A549 (cell line): ENCODE data around the gene RYR3.

Experiments
- CBX2 ChIP-seq: fragments of 200-600 bp; sonication (generic); IDR thresholded peaks from 2 replicates; pipeline ENCODE4 v1.6.1; 2016; ENCODE audit warnings: low read depth, mild to moderate bottlenecking, borderline replicate concordance
- CEBPB ChIP-seq, 2 experiments: fragments of >200 bp in 1 of 2; sonication (Bioruptor Twin) in 1 of 2; formaldehyde crosslinking in 1 of 2; IDR thresholded peaks; 2 replicates each; pipeline ENCODE4 v1.6.1; 2012 to 2016
- CHD2 ChIP-seq: fragments of 150-350 bp; IDR thresholded peaks from 2 replicates; pipeline ENCODE4 v1.6.1; 2014; ENCODE audit warnings: low read length; ENCODE audit not compliant: partially characterized antibody
- KDM1A ChIP-seq: fragments of 200-600 bp; sonication (generic); IDR thresholded peaks from 2 replicates; pipeline ENCODE4 v1.6.1; 2016; ENCODE audit warnings: low read depth, mild to moderate bottlenecking
- KDM5A ChIP-seq: fragments of 200-600 bp; sonication (generic); IDR thresholded peaks from 2 replicates; pipeline ENCODE4 v1.6.1; 2016; ENCODE audit warnings: antibody characterized with exemption, mild to moderate bottlenecking
- NFE2L2 ChIP-seq: fragments of 150-350 bp; conservative IDR thresholded peaks from 2 replicates; pipeline ENCODE4 v1.6.1; 2014; ENCODE audit warnings: low read length
- POLR2A ChIP-seq: IDR thresholded peaks from 2 replicates; pipeline ENCODE4 v1.6.1; 2012; ENCODE audit warnings: mild to moderate bottlenecking, low read length
- RAD21 ChIP-seq, 2 experiments: fragments of >200 bp in 1 of 2; sonication (Bioruptor Twin) in 1 of 2; formaldehyde crosslinking in 1 of 2; IDR thresholded peaks in 1 of 2; conservative IDR thresholded peaks in 1 of 2; 2 replicates in 1 of 2; 3 replicates in 1 of 2; pipeline ENCODE4 v1.6.1; 2012 to 2018; ENCODE audit warnings: inconsistent platforms in 1 of 2
- RCOR1 ChIP-seq: fragments of 150-350 bp; IDR thresholded peaks from 2 replicates; pipeline ENCODE4 v1.6.1; 2014; ENCODE audit warnings: antibody characterized with exemption, low read length, low read depth
- RNF2 ChIP-seq: fragments of 200-600 bp; sonication (generic); IDR thresholded peaks from 2 replicates; pipeline ENCODE4 v1.6.1; 2016; ENCODE audit warnings: low read depth, mild to moderate bottlenecking, antibody characterized with exemption, moderate library complexity, borderline replicate concordance
- TF ChIP-seq, protein P1 (sequence below): fragments of >200 bp; sonication (Bioruptor Twin); formaldehyde crosslinking; IDR thresholded peaks from 3 replicates; pipeline ENCODE4 v1.5.1; 2016
- TF ChIP-seq, protein P2 (sequence below): fragments of 200-600 bp; sonication (generic); IDR thresholded peaks from 2 replicates; pipeline ENCODE4 v1.6.1; 2016; ENCODE audit warnings: antibody characterized with exemption, mild to moderate bottlenecking, moderate library complexity
- TF ChIP-seq, protein P3 (sequence below): IDR thresholded peaks from 2 replicates; pipeline ENCODE4 v1.6.1; 2012

DNA sequence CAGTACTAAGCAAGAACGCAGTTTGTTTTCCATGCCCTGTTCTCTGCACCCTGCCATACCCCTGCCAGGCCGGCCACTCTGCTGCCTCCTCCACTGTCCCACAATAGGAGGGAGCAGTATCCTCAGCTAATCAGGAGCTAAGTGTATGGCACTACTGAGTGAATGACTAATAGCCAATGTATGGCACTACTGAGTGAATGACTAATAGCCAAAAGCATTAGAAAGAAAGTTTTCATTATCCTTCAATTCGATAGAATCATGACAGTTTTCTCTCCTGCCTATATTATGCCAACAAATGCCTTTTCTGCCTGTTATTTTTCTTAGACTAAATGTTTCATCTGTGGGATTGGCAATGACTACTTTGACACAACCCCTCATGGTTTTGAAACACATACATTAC is 550.0 kb downstream of the RYR3 start:
- TF ChIP-seq, protein P1, sequence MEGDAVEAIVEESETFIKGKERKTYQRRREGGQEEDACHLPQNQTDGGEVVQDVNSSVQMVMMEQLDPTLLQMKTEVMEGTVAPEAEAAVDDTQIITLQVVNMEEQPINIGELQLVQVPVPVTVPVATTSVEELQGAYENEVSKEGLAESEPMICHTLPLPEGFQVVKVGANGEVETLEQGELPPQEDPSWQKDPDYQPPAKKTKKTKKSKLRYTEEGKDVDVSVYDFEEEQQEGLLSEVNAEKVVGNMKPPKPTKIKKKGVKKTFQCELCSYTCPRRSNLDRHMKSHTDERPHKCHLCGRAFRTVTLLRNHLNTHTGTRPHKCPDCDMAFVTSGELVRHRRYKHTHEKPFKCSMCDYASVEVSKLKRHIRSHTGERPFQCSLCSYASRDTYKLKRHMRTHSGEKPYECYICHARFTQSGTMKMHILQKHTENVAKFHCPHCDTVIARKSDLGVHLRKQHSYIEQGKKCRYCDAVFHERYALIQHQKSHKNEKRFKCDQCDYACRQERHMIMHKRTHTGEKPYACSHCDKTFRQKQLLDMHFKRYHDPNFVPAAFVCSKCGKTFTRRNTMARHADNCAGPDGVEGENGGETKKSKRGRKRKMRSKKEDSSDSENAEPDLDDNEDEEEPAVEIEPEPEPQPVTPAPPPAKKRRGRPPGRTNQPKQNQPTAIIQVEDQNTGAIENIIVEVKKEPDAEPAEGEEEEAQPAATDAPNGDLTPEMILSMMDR = no peak
- TF ChIP-seq CEBPB (IDR thresholded peaks at IDR 0.05) = no peak
- TF ChIP-seq, protein P2, sequence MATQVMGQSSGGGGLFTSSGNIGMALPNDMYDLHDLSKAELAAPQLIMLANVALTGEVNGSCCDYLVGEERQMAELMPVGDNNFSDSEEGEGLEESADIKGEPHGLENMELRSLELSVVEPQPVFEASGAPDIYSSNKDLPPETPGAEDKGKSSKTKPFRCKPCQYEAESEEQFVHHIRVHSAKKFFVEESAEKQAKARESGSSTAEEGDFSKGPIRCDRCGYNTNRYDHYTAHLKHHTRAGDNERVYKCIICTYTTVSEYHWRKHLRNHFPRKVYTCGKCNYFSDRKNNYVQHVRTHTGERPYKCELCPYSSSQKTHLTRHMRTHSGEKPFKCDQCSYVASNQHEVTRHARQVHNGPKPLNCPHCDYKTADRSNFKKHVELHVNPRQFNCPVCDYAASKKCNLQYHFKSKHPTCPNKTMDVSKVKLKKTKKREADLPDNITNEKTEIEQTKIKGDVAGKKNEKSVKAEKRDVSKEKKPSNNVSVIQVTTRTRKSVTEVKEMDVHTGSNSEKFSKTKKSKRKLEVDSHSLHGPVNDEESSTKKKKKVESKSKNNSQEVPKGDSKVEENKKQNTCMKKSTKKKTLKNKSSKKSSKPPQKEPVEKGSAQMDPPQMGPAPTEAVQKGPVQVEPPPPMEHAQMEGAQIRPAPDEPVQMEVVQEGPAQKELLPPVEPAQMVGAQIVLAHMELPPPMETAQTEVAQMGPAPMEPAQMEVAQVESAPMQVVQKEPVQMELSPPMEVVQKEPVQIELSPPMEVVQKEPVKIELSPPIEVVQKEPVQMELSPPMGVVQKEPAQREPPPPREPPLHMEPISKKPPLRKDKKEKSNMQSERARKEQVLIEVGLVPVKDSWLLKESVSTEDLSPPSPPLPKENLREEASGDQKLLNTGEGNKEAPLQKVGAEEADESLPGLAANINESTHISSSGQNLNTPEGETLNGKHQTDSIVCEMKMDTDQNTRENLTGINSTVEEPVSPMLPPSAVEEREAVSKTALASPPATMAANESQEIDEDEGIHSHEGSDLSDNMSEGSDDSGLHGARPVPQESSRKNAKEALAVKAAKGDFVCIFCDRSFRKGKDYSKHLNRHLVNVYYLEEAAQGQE = no peak
- TF ChIP-seq POLR2A = no peak
- TF ChIP-seq RCOR1 = no peak
- TF ChIP-seq CBX2 = no peak
- no peak for TF ChIP-seq RAD21 (conservative IDR thresholded peaks at IDR 0.05 in 1 of 2, IDR thresholded peaks at IDR 0.05 in 1 of 2)
- TF ChIP-seq CHD2 = no peak
- TF ChIP-seq, protein P3, sequence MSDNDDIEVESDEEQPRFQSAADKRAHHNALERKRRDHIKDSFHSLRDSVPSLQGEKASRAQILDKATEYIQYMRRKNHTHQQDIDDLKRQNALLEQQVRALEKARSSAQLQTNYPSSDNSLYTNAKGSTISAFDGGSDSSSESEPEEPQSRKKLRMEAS = no peak
- no peak for TF ChIP-seq RNF2
- no peak for TF ChIP-seq KDM1A
- no peak for TF ChIP-seq KDM5A
- no peak for TF ChIP-seq NFE2L2
